MCF 10A (cell line): ENCODE measurements around the gene MSI2. TPM values are rescaled to one million over a fixed set of nuclear protein-coding genes. Genes with fewer than 3 reads are reported as not detected.

Source experiments
- BruUV-seq: library from RNA; stranded (reverse); fragments of 400-500 nt; replicated peaks from 2 replicates; lab custom pipeline; 2021; lab: Mats Ljungman, UMichigan
- CTCF ChIA-PET: fragments of 300-600 bp; sonication (Branson Sonifier 250); formaldehyde crosslinking; extraction: SDS; loops from one replicate; lab custom pipeline; 2021; ENCODE audit warnings: antibody characterized with exemption, inconsistent platforms; lab: Yijun Ruan, JAX
- POLR2A ChIA-PET: fragments of 300-600, 350-650 bp; sonication (Branson Sonifier 250); formaldehyde crosslinking; extraction: SDS; loops from one replicate; lab custom pipeline; 2020; ENCODE audit warnings: antibody characterized with exemption, inconsistent platforms; lab: Yijun Ruan, JAX
- DNase-seq: peaks from one replicate; pipeline ENCODE4 v3.0.0-alpha.2; 2018; ENCODE audit not compliant: unreplicated experiment
- H3K27ac Mint-ChIP-seq: one replicate; pipeline ENCODE4 v1.8.0; 2022; ENCODE audit warnings: mild to moderate bottlenecking, low read depth, mixed read lengths; ENCODE audit not compliant: unreplicated experiment
- H3K27me3 Mint-ChIP-seq: one replicate; pipeline ENCODE4 v1.8.0; 2022; ENCODE audit warnings: mixed read lengths; ENCODE audit not compliant: insufficient read depth, unreplicated experiment
- H3K36me3 Mint-ChIP-seq: one replicate; pipeline ENCODE4 v1.8.0; 2022; ENCODE audit warnings: mild to moderate bottlenecking, moderate library complexity, mixed read lengths; ENCODE audit not compliant: insufficient read depth, unreplicated experiment
- H3K4me1 Mint-ChIP-seq: one replicate; pipeline ENCODE4 v1.8.0; 2022; ENCODE audit warnings: mixed read lengths; ENCODE audit not compliant: insufficient read depth, unreplicated experiment
- H3K4me3 Mint-ChIP-seq: one replicate; pipeline ENCODE4 v1.8.0; 2022; ENCODE audit warnings: mild to moderate bottlenecking, moderate library complexity, mixed read lengths; ENCODE audit not compliant: unreplicated experiment
- H3K9me3 Mint-ChIP-seq: one replicate; pipeline ENCODE4 v1.8.0; 2022; ENCODE audit warnings: mixed read lengths; ENCODE audit not compliant: unreplicated experiment
- intact Hi-C: fragments of 100-400 bp; cut with micrococcal nuclease; formaldehyde crosslinking; loops from 2 replicates; pipeline ENCODE4 v1.14.1; 2022
- total RNA-seq: library from RNA; stranded (reverse); gene quantifications from 2 replicates; pipeline ENCODE4 v1.2.3, GENCODE V29; 2022
- TF ChIP-seq, protein P1 (sequence below): fragments of 200-600 bp; IDR thresholded peaks from one replicate; pipeline ENCODE4 v1.8.0; 2022; ENCODE audit warnings: antibody characterized with exemption, mild to moderate bottlenecking; ENCODE audit not compliant: unreplicated experiment

The MSI2 gene
- total RNA-seq, 1 experiment from 2014 or later, result 60.6 TPM

DNA sequence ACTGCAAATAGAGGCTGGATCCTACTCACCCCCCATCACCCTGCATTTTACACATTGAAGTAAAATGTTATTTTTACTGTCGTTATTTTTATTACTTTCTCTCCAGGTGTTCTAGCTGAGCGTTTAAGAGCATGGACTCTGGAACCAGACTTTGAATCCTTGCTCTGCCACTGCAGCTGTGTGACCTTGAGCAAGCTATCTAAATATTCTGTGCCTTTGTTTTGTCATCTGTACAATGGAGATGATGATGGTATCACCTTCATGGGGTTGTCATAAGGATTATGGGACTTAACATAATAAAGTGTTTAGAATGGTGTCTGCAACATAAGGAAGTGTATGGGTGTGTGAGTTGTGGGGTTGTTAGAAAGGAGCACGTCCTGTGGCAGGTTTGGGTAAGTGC is 17.8 kb downstream of the MSI2 start:
- intact Hi-C loops, result no loop called here
- TF ChIP-seq, protein P1, sequence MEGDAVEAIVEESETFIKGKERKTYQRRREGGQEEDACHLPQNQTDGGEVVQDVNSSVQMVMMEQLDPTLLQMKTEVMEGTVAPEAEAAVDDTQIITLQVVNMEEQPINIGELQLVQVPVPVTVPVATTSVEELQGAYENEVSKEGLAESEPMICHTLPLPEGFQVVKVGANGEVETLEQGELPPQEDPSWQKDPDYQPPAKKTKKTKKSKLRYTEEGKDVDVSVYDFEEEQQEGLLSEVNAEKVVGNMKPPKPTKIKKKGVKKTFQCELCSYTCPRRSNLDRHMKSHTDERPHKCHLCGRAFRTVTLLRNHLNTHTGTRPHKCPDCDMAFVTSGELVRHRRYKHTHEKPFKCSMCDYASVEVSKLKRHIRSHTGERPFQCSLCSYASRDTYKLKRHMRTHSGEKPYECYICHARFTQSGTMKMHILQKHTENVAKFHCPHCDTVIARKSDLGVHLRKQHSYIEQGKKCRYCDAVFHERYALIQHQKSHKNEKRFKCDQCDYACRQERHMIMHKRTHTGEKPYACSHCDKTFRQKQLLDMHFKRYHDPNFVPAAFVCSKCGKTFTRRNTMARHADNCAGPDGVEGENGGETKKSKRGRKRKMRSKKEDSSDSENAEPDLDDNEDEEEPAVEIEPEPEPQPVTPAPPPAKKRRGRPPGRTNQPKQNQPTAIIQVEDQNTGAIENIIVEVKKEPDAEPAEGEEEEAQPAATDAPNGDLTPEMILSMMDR, result no peak
- ChIA-PET POLR2A (interaction anchor here (0.9 kb wide), 1 partner anchor 11 kb away, joined by 3 read pairs; no protein-coding TSS in a partner anchor), CTCF (interaction anchor here (0.7 kb wide), 1 partner anchor 478 kb away, joined by 4 read pairs; no protein-coding TSS in a partner anchor)
- Mint-ChIP-seq H3K4me3 (no peak overlapping the region), H3K27ac (no peak overlapping the region), H3K9me3 (no peaks in the 10 kb centered on the region), H3K36me3 (peaks cover 52% of the 10 kb centered on the region), H3K27me3 (no peaks in the 10 kb centered on the region), H3K4me1 (no peaks in the 10 kb centered on the region)
- no TSS peak for BruUV-seq
- no peak for DNase-seq

GRCh38 chr17:57275071-57275764 is 18.9 kb downstream of the MSI2 start:
- H3K36me3 Mint-ChIP-seq, result peaks cover 53% of the 10 kb centered on the region
- ChIA-PET POLR2A (no interaction called here), CTCF (no interaction called here)
- no peak overlapping the region for H3K4me3 Mint-ChIP-seq
- no peaks in the 10 kb centered on the region for H3K9me3 Mint-ChIP-seq
- no peaks in the 10 kb centered on the region for H3K4me1 Mint-ChIP-seq
- TF ChIP-seq, protein P1, result no peak
- no peak overlapping the region for H3K27ac Mint-ChIP-seq
- H3K27me3 Mint-ChIP-seq, result no peaks in the 10 kb centered on the region
- BruUV-seq, result no TSS peak
- intact Hi-C loops, result no loop called here
- DNase-seq, result no peak

GRCh38 chr17:57276621-57277020 is 20.3 kb downstream of the MSI2 start:
- TF ChIP-seq, protein P1, result no peak
- H3K27me3 Mint-ChIP-seq, result no peaks in the 10 kb centered on the region
- H3K4me3 Mint-ChIP-seq, result no peak overlapping the region
- intact Hi-C loops, result no loop called here
- H3K27ac Mint-ChIP-seq, result no peak overlapping the region
- peak; percentile 16 for DNase-seq
- H3K4me1 Mint-ChIP-seq, result no peaks in the 10 kb centered on the region
- CTCF ChIA-PET, result no interaction called here
- no TSS peak for BruUV-seq
- no peaks in the 10 kb centered on the region for H3K9me3 Mint-ChIP-seq
- POLR2A ChIA-PET, result interaction anchor here (0.7 kb wide), 1 partner anchor 10 kb away, joined by 4 read pairs; no protein-coding TSS in a partner anchor
- H3K36me3 Mint-ChIP-seq, result peaks cover 48% of the 10 kb centered on the region

DNA sequence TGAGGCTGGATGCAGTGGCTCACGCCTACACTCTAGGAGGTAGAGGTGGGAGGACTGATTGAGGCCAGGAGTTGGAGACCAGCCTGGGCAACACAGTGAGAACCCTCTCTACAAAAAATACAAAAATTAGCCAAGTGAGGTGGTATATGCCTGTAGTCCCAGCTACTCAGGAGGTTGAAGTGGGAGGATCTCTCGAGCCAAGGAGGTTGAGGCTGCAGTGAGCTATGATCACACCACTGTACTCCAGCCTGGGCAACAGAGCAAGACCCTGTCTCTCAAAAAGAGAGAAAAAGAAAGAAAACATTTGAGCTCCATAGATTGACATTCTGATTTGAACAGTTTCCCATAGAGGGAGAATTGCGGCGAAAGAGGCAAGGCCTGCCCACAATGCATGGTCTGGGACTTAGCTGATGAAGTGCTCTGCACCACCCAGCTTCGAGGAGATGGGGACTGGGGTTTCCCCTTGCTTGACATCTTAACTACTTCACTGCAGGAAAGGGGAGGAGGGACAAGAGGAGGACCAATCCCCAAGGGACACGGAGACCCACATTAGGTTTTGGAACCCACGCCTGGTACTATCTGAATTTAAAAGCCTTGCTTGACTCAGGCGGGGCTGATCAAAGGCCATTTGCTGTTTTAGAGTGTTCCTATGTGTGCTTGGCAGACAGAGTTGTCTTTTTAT is 21.7 kb downstream of the MSI2 start:
- H3K9me3 Mint-ChIP-seq, result no peaks in the 10 kb centered on the region
- POLR2A ChIA-PET, result interaction anchor here (0.6 to 1.5 kb wide), 3 partner anchors 8 to 221 kb away, joined by 3 to 6 read pairs (median 5); no protein-coding TSS in a partner anchor
- CTCF ChIA-PET, result interaction anchor here (0.6 to 1.0 kb wide), 4 partner anchors 21 to 162 kb away, joined by 3 to 4 read pairs (median 3); no protein-coding TSS in a partner anchor
- TF ChIP-seq, protein P1, result no peak
- H3K36me3 Mint-ChIP-seq, result peaks cover 47% of the 10 kb centered on the region
- H3K4me1 Mint-ChIP-seq, result no peaks in the 10 kb centered on the region
- DNase-seq, result no peak
- no peaks in the 10 kb centered on the region for H3K27me3 Mint-ChIP-seq
- BruUV-seq, result no TSS peak
- H3K27ac Mint-ChIP-seq, result no peak overlapping the region
- H3K4me3 Mint-ChIP-seq, result no peak overlapping the region
- intact Hi-C loops, result no loop called here
